ENCODE measurements around the gene GPR12.

The GPR12 gene

DNA sequence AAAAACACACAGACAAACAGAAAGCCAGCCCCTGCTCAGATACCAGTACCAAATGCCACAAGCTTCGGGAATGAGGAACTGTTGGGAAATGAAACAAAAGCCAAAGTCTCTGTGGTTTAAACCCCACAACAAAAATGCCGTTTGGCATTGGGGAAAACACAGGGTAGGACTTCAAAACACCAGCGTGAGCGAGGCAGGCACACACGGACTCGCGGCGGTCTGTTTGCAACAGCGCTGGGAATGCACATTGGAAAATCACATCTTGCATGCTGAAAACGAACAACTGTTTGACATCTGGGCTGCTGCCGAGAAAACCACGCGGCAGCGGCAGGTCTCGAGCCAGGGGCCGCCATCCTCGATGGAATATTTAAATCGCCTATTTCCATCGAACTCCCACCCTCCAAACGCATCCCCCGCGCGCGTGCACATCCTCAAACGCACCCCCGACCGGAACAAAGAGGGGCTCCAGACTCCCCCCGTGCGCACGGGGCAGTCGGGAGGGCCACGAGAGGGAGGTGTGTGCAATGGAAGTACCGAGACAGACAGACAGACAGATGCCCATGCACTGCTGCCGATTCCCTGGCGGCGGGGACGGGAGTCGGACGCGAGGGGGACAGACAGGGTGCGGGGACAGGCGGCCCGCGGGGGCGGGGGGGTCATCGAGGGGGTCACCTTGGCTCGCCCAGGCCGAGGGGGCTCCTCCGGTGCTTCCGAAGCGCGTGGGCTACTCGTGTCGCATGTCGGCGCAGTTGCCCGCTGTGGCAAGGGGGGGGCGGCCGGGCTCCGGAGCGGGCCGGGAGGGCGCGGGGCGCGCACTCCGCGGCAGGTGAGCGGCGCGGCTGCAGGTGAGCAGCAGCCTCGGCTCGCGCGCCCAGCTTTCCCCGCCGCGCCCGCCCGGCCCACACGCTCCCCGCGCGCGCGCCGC, at the start of gene GPR12:
GPR12 (minus strand) TSS at position 880 of the 925 bp plus-strand sequence. CDS start 959 bp downstream, outside the sequence.
- no peak for DNase-seq

- DNase-seq, result no peak
Observed at GRCh38 chr13:26810095-26810494, 49.5 kb upstream of the GPR12 start.

DNA sequence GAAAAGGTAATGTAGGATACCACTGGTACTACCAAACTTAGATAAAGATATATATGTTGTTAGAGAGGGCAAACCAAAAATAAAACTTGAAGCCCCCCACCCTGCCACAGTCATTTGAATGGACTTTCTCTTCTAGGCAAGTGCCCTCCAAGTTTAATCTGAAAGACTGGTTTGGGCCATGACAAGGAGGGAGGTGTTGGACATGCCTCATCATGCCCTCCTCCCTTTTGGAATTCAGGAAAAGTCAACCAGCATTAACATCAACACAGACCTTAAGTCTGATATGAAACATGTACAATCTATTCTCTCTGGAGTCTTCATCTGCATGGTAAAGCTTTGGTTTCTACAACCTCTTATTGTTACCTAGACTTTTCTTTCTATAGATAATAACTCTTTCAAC, 46.3 kb upstream of the GPR12 start:
- no peak for DNase-seq

GRCh38 chr13:26787961-26788360, 27.4 kb upstream of the GPR12 start:
- no peak for DNase-seq

DNA sequence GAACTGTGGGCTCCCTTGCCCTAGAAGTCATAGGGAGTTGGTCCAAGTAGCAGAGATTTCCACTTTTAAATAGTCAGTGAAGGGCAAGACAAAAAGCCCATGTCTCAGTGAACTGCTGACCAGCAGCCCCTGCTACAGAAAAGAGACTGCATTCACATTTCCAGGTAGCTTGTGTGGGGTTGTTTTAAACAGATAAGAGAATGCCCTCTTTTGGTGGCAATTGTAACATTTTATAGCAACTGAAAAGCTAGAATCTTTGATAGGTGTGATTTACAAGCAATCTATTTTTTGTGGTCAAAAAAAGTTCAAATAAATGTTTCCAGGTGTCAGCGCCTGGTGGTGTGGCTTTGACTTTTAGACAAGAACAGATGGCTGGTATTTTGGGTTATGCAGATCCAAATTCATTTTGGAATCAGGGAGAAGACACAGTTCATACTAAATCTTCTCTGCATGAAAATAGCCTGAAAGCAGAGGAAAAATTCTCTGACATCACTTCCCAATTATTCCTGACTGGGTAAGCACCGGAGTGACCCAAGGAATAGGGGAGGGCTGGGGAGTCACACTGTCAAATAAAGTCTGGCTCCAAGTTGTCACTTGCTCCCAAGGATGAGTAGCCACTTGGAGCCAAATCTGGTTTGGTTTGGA, 26.2 kb upstream of the GPR12 start:
- DNase-seq, result no peak

DNA sequence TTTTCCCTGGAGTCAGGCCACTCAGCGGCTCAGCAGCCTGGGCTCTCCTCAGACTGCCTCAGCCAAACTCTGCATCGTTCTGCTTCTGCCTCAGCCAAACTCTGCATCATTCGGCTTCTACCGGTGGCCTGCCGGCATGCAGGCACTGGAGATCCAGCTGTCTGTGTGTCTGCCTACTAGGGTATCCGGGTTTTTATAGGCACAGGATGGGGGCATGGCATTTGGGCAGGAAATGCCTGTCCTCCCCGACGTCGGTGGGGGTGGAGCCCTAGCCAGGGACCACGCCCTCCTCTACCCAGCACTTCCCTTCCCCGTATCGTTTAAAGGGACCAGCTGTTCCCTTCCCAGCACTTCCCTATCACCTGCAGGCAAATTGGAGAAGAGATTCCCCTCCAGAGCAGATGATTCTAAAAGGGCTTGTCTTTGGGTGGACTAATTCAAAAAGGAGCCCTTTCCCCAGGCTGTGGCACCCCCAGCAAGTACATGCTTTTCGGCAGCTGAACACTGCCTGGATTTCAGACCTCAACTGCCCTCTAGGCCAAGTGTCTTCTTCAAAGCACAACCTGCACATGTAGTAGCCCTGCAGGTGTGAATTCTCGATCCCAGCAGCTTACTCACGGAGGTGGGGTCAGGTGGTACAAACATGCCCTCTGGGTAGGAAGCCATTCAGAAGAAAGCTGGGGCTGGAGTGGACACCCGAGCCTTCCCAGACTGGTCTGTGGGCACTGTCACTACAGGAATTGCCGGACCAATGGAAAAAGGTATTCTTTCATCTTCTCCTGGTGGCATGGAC, 25.4 kb upstream of the GPR12 start:
- no peak for DNase-seq

- no peak for DNase-seq
Observed at GRCh38 chr13:26784704-26785639, 24.4 kb upstream of the GPR12 start.

DNA sequence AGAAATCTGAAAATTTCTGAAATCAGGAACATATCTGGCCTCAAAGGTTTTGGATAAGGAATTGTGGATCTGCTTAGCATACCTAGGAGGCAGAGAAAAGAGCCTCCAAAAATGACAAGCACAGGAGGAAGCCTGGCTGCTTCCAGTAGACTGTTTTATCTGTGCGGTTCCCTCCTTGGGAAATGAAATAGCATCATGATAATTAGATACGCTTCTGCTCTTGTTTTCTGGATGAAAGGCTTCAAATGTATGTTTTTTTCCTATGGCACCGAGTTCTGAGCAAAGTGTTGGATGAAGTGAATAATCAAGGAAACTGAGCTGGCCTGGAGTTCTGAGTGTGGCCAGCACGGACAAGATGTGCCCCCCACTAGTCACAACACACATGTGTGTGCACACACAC, 19.8 kb upstream of the GPR12 start:
- no peak for DNase-seq

GRCh38 chr13:26779321-26779720, 18.7 kb upstream of the GPR12 start:
- DNase-seq, result no peak

DNA sequence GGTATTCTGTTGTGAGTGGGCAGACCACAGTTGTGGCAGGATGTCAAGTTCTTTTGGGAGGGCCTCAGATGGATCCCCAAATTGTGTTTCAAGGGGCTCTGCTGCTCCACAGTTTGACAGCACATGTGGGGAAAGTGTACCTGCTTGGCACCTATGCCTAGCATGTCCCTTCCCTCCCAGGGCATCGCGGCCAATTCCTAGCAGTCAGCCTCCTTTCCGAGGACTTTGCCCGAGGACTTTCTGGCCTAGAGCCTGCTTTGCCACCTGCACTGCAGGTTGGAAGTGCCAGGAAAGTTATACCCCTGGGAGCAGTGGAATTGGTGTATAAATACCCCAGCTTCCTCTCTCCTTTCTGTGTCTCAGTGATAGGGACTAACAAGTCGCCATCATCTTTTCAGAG, 11.9 kb upstream of the GPR12 start:
- DNase-seq, result no peak

DNA sequence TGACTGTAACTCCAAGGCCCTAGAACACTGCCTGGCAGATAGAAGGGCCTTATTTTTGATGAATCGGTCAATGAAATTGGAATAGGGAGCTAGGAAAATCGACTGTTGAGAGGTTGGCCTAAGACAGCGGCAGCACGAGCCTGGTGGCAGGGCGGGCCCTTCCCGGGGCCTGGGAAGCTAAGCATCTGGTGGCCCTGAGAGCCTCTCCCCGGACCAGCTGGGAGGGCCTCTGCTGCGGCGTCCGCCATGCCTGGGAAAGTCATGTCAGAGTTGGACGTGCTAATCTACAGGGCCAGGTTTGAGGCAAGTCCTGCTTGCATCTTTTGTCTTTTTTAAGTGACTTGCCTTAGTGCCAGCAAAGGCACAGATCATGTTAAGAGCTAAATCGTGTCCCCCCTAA, 11.2 kb upstream of the GPR12 start:
- no peak for DNase-seq

DNA sequence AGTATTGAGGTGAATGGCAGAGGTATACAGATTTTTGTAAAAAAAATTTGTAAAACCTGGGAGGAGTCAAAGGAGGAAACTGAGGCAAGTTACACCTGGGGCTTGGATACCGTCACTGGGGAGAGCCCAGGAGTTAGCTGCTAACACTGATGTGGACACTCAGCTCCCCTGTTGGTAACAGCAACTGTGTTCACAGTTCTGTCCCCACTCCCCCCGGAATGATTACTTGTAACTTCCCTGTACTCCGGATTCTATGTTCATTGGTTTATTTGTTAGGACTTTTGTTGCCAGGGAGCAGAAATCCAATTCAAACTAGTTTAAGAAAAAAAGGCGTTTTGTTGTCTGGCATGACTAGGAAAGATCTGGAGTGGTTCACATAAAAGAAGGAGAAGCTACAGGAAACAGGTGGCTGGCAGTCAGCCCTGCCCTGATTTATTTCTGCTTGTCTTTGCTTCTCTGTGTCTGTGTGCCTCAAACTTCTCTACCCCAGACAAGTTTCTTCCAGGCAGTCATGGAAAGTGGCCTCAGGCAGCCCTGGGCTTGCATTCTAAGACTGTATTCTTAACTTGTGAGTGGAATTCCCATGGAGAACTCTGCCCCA, 2.3 kb upstream of the GPR12 start:
- DNase-seq, result no peak

- no peak for DNase-seq
Observed at GRCh38 chr13:26760832-26761582, 421 bp upstream of the GPR12 start.

- no peak for DNase-seq
Observed at GRCh38 chr13:26759249-26759906, 1.2 kb downstream of the GPR12 start.

GRCh38 chr13:26758496-26759157, 2.0 kb downstream of the GPR12 start:
- no peak for DNase-seq

- no peak for DNase-seq
Observed at GRCh38 chr13:26756961-26757360, 3.6 kb downstream of the GPR12 start.

DNA sequence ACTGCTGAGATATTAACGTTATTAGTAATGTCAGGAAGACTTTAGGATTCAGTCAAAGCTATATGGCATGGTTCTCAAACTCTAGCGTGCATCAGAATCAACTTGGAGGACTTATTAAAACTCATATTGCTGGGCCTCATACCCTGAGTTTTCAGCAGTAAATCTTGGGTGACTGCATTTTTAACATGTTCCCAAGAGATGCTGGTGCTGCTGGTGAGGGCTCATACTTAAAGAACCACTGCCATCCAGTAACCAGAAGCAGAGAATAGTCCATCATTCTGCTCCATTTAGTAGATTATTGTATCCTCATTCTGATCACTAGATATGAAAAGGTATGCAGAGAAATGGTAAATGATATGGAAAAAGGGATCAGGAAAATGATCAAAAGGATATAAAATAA, 7.9 kb downstream of the GPR12 start:
- no peak for DNase-seq

DNA sequence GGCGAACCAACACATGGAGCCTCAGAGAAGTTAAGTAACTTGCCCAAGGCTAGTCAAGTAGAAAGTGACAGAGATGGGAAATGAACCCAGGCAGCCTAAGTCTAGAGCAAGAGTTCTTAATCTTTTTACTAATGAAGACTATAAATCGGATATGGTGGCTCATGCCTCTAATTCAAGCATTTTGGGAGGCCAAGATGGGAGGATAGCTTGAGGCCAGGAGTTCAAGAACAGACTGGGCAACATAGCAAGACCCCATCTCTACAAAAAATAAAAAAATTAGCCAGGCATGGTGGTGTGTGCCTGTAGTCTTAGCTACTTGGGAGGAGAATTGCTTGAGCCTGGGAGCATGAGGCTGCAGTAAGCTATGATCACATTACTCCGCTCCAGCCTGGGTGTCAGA, 10.7 kb downstream of the GPR12 start:
- no peak for DNase-seq

- no peak for DNase-seq
Observed at GRCh38 chr13:26749285-26749684, 11.3 kb downstream of the GPR12 start.

GRCh38 chr13:26747706-26748105, 12.9 kb downstream of the GPR12 start:
- no peak for DNase-seq
